HepG2 (cell line): ENCODE measurements around the gene ARG2. TPM values are rescaled to one million over a fixed set of nuclear protein-coding genes. Genes with fewer than 3 reads are reported as not detected.

Experiments
- GATA4 ChIP-seq: sonication (generic); IDR thresholded peaks from 2 replicates; pipeline ENCODE4 v1.6.1; 2016; ENCODE audit warnings: antibody characterized with exemption, low read depth, borderline replicate concordance
- GMEB1 ChIP-seq: sonication (generic); formaldehyde crosslinking; IDR thresholded peaks from 2 replicates; pipeline ENCODE4 v1.5.1; 2020; ENCODE audit warnings: missing genetic modification reagents, mild to moderate bottlenecking, borderline replicate concordance
- GTF3A ChIP-seq: sonication (generic); formaldehyde crosslinking; conservative IDR thresholded peaks from 2 replicates; pipeline ENCODE4 v1.4.0; 2020; ENCODE audit warnings: mild to moderate bottlenecking, missing genetic modification reagents
- HES4 ChIP-seq: sonication (generic); formaldehyde crosslinking; IDR thresholded peaks from 2 replicates; pipeline ENCODE4 v1.9.0; 2021; ENCODE audit warnings: mild to moderate bottlenecking, missing genetic modification reagents, borderline replicate concordance
- MAFK ChIP-seq, 2 experiments: IDR thresholded peaks in 1 of 2; conservative IDR thresholded peaks in 1 of 2; 2 replicates each; pipeline ENCODE4 v1.6.1; 2011; ENCODE audit warnings: improper control_type of control experiment in 2 of 2, low read length in 2 of 2
- MXD4 ChIP-seq: IDR thresholded peaks from 2 replicates; pipeline ENCODE4 v1.6.1; 2016; ENCODE audit warnings: mild to moderate bottlenecking, missing biosample characterization, missing genetic modification reagents
- NFE2L2 ChIP-seq: fragments of 150-350 bp; IDR thresholded peaks from 2 replicates; pipeline ENCODE4 v1.6.1; 2014; ENCODE audit warnings: low read length
- NFKBIZ ChIP-seq: IDR thresholded peaks from 2 replicates; pipeline ENCODE4 v1.6.1; 2018; ENCODE audit warnings: missing genetic modification reagents, missing compliant biosample characterization
- PREB ChIP-seq: sonication (generic); formaldehyde crosslinking; IDR thresholded peaks from 2 replicates; pipeline ENCODE4 v1.4.0; 2020; ENCODE audit warnings: missing genetic modification reagents
- SP2 ChIP-seq: sonication (generic); formaldehyde crosslinking; IDR thresholded peaks from 2 replicates; pipeline ENCODE4 v1.5.1; 2020; ENCODE audit warnings: mild to moderate bottlenecking, missing genetic modification reagents
- TCF7L2 ChIP-seq: IDR thresholded peaks from 2 replicates; pipeline ENCODE4 v1.6.1; 2011; ENCODE audit warnings: mild to moderate bottlenecking, low read depth, low read length, moderate library complexity
- THAP9 ChIP-seq: sonication (generic); formaldehyde crosslinking; IDR thresholded peaks from 2 replicates; pipeline ENCODE4; 2020; ENCODE audit warnings: missing genetic modification reagents, mild to moderate bottlenecking, borderline replicate concordance
- TP53 ChIP-seq: sonication (generic); formaldehyde crosslinking; conservative IDR thresholded peaks from 2 replicates; pipeline ENCODE4 v1.4.0; 2020; ENCODE audit warnings: missing genetic modification reagents
- ZBTB1 ChIP-seq: sonication (generic); formaldehyde crosslinking; IDR thresholded peaks from 2 replicates; pipeline ENCODE4 v1.4.0; 2020; ENCODE audit warnings: missing genetic modification reagents, borderline replicate concordance
- ZNF180 ChIP-seq: sonication (generic); formaldehyde crosslinking; IDR thresholded peaks from 2 replicates; pipeline ENCODE4 v1.4.0; 2020; ENCODE audit warnings: low read depth, missing genetic modification reagents, borderline replicate concordance
- ZNF276 ChIP-seq: sonication (generic); formaldehyde crosslinking; IDR thresholded peaks from 2 replicates; pipeline ENCODE4 v1.4.0; 2020; ENCODE audit warnings: mild to moderate bottlenecking, low read depth, missing genetic modification reagents
- ZNF33B ChIP-seq: sonication (generic); formaldehyde crosslinking; IDR thresholded peaks from 2 replicates; pipeline ENCODE4 v1.5.1; 2020; ENCODE audit warnings: mild to moderate bottlenecking, missing genetic modification reagents
- ZNF34 ChIP-seq: sonication (generic); formaldehyde crosslinking; IDR thresholded peaks from 2 replicates; pipeline ENCODE4 v1.4.0; 2020; ENCODE audit warnings: mild to moderate bottlenecking, missing genetic modification reagents, borderline replicate concordance
- ZNF414 ChIP-seq: sonication (generic); formaldehyde crosslinking; IDR thresholded peaks from 2 replicates; pipeline ENCODE4 v1.5.0; 2020; ENCODE audit warnings: missing genetic modification reagents
- ZNF460 ChIP-seq: sonication (generic); formaldehyde crosslinking; IDR thresholded peaks from 2 replicates; pipeline ENCODE4 v1.5.1; 2020; ENCODE audit warnings: missing genetic modification reagents, mild to moderate bottlenecking, borderline replicate concordance
- ZNF576 ChIP-seq: sonication (generic); formaldehyde crosslinking; IDR thresholded peaks from 2 replicates; pipeline ENCODE4 v1.4.0; 2020; ENCODE audit warnings: mild to moderate bottlenecking, missing genetic modification reagents
- ZNF775 ChIP-seq: sonication (generic); formaldehyde crosslinking; IDR thresholded peaks from 2 replicates; pipeline ENCODE4 v1.4.0; 2020; ENCODE audit warnings: missing genetic modification reagents, mild to moderate bottlenecking, moderate library complexity, borderline replicate concordance
- polyA plus RNA-seq, 8 experiments: library from polyadenylated mRNA; depleted of rRNA in 3 of 8; stranded (reverse) in 7 of 8; unstranded in 1 of 8; fragments of >200 nt; fragmentation: Illumina TruSeq in 4 of 8; extraction: Trizol in 4 of 8; gene quantifications; 2 replicates each; pipeline versions ENCODE4 v1.2.1 to v1.2.3, GENCODE V29; 2011 to 2016; ENCODE audit warnings: low read depth in 4 of 8, missing spikeins in 1 of 8, mixed read lengths in 1 of 8; ENCODE audit not compliant: insufficient read depth in 1 of 8
- total RNA-seq, 5 experiments: library from RNA; depleted of rRNA; stranded (reverse); fragments of >200 nt; fragmentation: Illumina TruSeq; extraction: Trizol; gene quantifications; 2 replicates each; pipeline ENCODE4 v1.2.3, GENCODE V29; 2016; ENCODE audit warnings: low read depth in 1 of 5

ARG2 gene
- total and polyA plus RNA-seq, 2 of the 13 experiments (the other 11 are each of a cell fraction or from before 2014, with no cell fraction given): 37.5 to 73.6 TPM

- TF ChIP-seq GTF3A (CRISPR knock-in tag): no peak
- TF ChIP-seq ZNF33B (CRISPR knock-in tag): no peak; the same call in 1 of the 2 replicates
- no peak for TF ChIP-seq TCF7L2
- TF ChIP-seq GMEB1 (CRISPR knock-in tag): peak; percentile 5; the same call in 1 of the 2 replicates
- TF ChIP-seq HES4 (CRISPR knock-in tag): no peak
- no peak for TF ChIP-seq ZNF276 (CRISPR knock-in tag)
- no peak for TF ChIP-seq PREB (CRISPR knock-in tag)
- TF ChIP-seq ZNF180: no peak
- no peak for TF ChIP-seq ZNF576 (CRISPR knock-in tag)
- no peak for TF ChIP-seq THAP9 (CRISPR knock-in tag)
- no peak for TF ChIP-seq GATA4
- TF ChIP-seq NFKBIZ (CRISPR knock-in tag): no peak
- 0 out of 2 replicates have a peak, but pooled peaks have one; percentile 59 for TF ChIP-seq ZNF414 (CRISPR knock-in tag)
- no peak for TF ChIP-seq TP53 (CRISPR knock-in tag)
- TF ChIP-seq ZNF34 (CRISPR knock-in tag): no peak
- TF ChIP-seq SP2 (CRISPR knock-in tag): peak; percentile 67
- no peak for TF ChIP-seq ZNF460 (CRISPR knock-in tag)
- no peak for TF ChIP-seq MAFK (conservative IDR thresholded peaks at IDR 0.05 in 1 of 2, IDR thresholded peaks at IDR 0.05 in 1 of 2; ENCODE audit: low read length in 2 of 2)
- no peak for TF ChIP-seq ZBTB1 (CRISPR knock-in tag)
- TF ChIP-seq ZNF775 (CRISPR knock-in tag): no peak
- TF ChIP-seq NFE2L2: no peak
- no peak for TF ChIP-seq MXD4
Observed at GRCh38 chr14:67694791-67695393, 75.2 kb downstream of the ARG2 start (continued).
